ENCODE results near the gene MAML2.

MAML2 gene

GRCh38 chr11:96130061-96130620, 212.9 kb downstream of the MAML2 start:
- TF ChIP-seq REST (IDR thresholded peaks at IDR 0.05; ENCODE audit: insufficient replicate concordance, low read depth): no peak
- no peak for TF ChIP-seq SPI1 (IDR thresholded peaks at IDR 0.05; ENCODE audit: borderline replicate concordance, low read depth)
- TF ChIP-seq POLR2AphosphoS5 (IDR thresholded peaks at IDR 0.05; ENCODE audit: low read depth): no peak
- TF ChIP-seq CTCF (IDR thresholded peaks at IDR 0.05; ENCODE audit: insufficient read depth, low read length): no peak
- DNase-seq (ENCODE audit: low read depth in 1 of 2, low spot score in 1 of 2): no peak
- no peak overlapping the region for H3K27ac ChIP-seq (replicated peaks)
- H3K4me3 ChIP-seq (replicated peaks; ENCODE audit: insufficient read depth, low read length): no peak overlapping the region
- no peaks in the 10 kb centered on the region for H3K27me3 ChIP-seq (ENCODE audit: insufficient read depth, poor library complexity, severe bottlenecking)

GRCh38 chr11:96127596-96127959, 215.4 kb downstream of the MAML2 start:
- no peak for TF ChIP-seq SPI1 (IDR thresholded peaks at IDR 0.05; ENCODE audit: borderline replicate concordance, low read depth)
- no peak for TF ChIP-seq POLR2AphosphoS5 (IDR thresholded peaks at IDR 0.05; ENCODE audit: low read depth)
- no peak for TF ChIP-seq REST (IDR thresholded peaks at IDR 0.05; ENCODE audit: insufficient replicate concordance, low read depth)
- TF ChIP-seq CTCF (IDR thresholded peaks at IDR 0.05; ENCODE audit: insufficient read depth, low read length): no peak
- no peak for TF ChIP-seq GABPA (IDR thresholded peaks at IDR 0.05; ENCODE audit: low read depth)
- Histone ChIP-seq H3K27me3 (ENCODE audit: insufficient read depth, poor library complexity, severe bottlenecking) (no peaks in the 10 kb centered on the region), H3K27ac (replicated peaks) (no peak overlapping the region), H3K4me3 (replicated peaks; ENCODE audit: insufficient read depth, low read length) (no peak overlapping the region)
- no peak for DNase-seq (ENCODE audit: low read depth in 1 of 2, low spot score in 1 of 2)

- Histone ChIP-seq H3K27me3 (ENCODE audit: insufficient read depth, poor library complexity, severe bottlenecking) (no peaks in the 10 kb centered on the region), H3K4me3 (replicated peaks; ENCODE audit: insufficient read depth, low read length) (no peak overlapping the region), H3K27ac (replicated peaks) (no peak overlapping the region)
- no peak for TF ChIP-seq REST (IDR thresholded peaks at IDR 0.05; ENCODE audit: insufficient replicate concordance, low read depth)
- TF ChIP-seq SPI1 (IDR thresholded peaks at IDR 0.05; ENCODE audit: borderline replicate concordance, low read depth): no peak
- TF ChIP-seq POLR2AphosphoS5 (IDR thresholded peaks at IDR 0.05; ENCODE audit: low read depth): no peak
- TF ChIP-seq GABPA (IDR thresholded peaks at IDR 0.05; ENCODE audit: low read depth): no peak
- TF ChIP-seq CTCF (IDR thresholded peaks at IDR 0.05; ENCODE audit: insufficient read depth, low read length): no peak
- DNase-seq (ENCODE audit: low read depth in 1 of 2, low spot score in 1 of 2): no peak
Observed at GRCh38 chr11:96126917-96127595, 215.9 kb downstream of the MAML2 start.

Measured in HL-60 (cell line).